22Rv1 (cell line): Measurements from ENCODE around the gene PSKH1.

Source experiments
- CTCF ChIP-seq: fragments of 450-650 bp; IDR thresholded peaks from 2 replicates; pipeline ENCODE4 v1.5.1; 2017; ENCODE audit warnings: mild to moderate bottlenecking
- ZFX ChIP-seq: fragments of 450-650 bp; IDR thresholded peaks from 2 replicates; pipeline ENCODE4 v1.6.1; 2017; ENCODE audit warnings: antibody characterized with exemption, borderline replicate concordance

- TF ChIP-seq CTCF (no peak), ZFX (no peak)
These were observed 19.4 kb upstream of the PSKH1 start for GRCh38 chr16:67873435-67874370.
